Neural cell (in vitro differentiated cells): Measurements from ENCODE around the gene DOCK4. TPM values are rescaled to one million over a fixed set of nuclear protein-coding genes. Genes with fewer than 3 reads are reported as not detected.

Experiments
- H2AFZ ChIP-seq: fragments of 200-600, 300-800 bp; sonication (generic), shearing (Covaris generic); 2 replicates; pipeline ENCODE4 v1.6.0; 2014; ENCODE audit warnings: low read depth, mild to moderate bottlenecking, antibody characterized with exemption, low read length, moderate library complexity
- H3F3A ChIP-seq: fragments of 200-600 bp; shearing (Covaris generic); 2 replicates; pipeline ENCODE4 v1.6.1; 2016; ENCODE audit warnings: mild to moderate bottlenecking, moderate library complexity, mixed read lengths, antibody characterized with exemption, low read length; ENCODE audit not compliant: insufficient read depth, poor library complexity, severe bottlenecking
- H3K27ac ChIP-seq: fragments of 200-600, 300-800 bp; sonication (generic), shearing (Covaris generic); 2 replicates; pipeline ENCODE4 v1.5.1; 2014; ENCODE audit warnings: mild to moderate bottlenecking, low read length, moderate library complexity
- H3K27me3 ChIP-seq: fragments of 300-800, 200-600 bp; sonication (generic), shearing (Covaris generic); 2 replicates; pipeline ENCODE4 v1.6.0; 2014; ENCODE audit warnings: mild to moderate bottlenecking, low read depth, low read length, moderate library complexity; ENCODE audit not compliant: insufficient read depth
- H3K36me3 ChIP-seq: fragments of 300-800, 200-600 bp; sonication (generic), shearing (Covaris generic); 2 replicates; pipeline ENCODE4 v1.5.1; 2014; ENCODE audit warnings: mild to moderate bottlenecking, antibody characterized with exemption, low read length, moderate library complexity; ENCODE audit not compliant: insufficient read depth
- H3K4me2 ChIP-seq: fragments of 300-800, 200-600 bp; sonication (generic), shearing (Covaris generic); 2 replicates; pipeline ENCODE4 v1.6.0; 2014; ENCODE audit warnings: mild to moderate bottlenecking, low read length
- H3K4me3 ChIP-seq: fragments of 300-800, 200-600 bp; sonication (generic), shearing (Covaris generic); 2 replicates; pipeline ENCODE4 v1.5.1; 2014; ENCODE audit warnings: mild to moderate bottlenecking, low read length, moderate library complexity
- H3K79me2 ChIP-seq: fragments of 200-600 bp; shearing (Covaris generic); replicated peaks from 2 replicates; pipeline ENCODE4 v1.6.0; 2014; ENCODE audit warnings: mild to moderate bottlenecking, low read length, moderate library complexity; ENCODE audit not compliant: insufficient read depth
- H3K9ac ChIP-seq: fragments of 300-800, 200-600 bp; sonication (generic), shearing (Covaris generic); 2 replicates; pipeline ENCODE4 v1.6.1; 2016; ENCODE audit warnings: mild to moderate bottlenecking, low read length, mixed read lengths
- H3K9me2 ChIP-seq: fragments of 200-600 bp; shearing (Covaris generic); 2 replicates; pipeline ENCODE4 v1.6.1; 2016; ENCODE audit warnings: mild to moderate bottlenecking, low read length, mixed read lengths; ENCODE audit not compliant: insufficient read depth
- H3K9me3 ChIP-seq: fragments of 200-600, 300-800 bp; sonication (generic), shearing (Covaris generic); 2 replicates; pipeline ENCODE4 v1.6.1; 2016; ENCODE audit warnings: mild to moderate bottlenecking, mixed run types, low read length, moderate library complexity, mixed read lengths
- H4K20me1 ChIP-seq: fragments of 200-600 bp; shearing (Covaris generic); 2 replicates; pipeline ENCODE4 v1.6.1; 2016; ENCODE audit warnings: mild to moderate bottlenecking, mixed run types; ENCODE audit not compliant: insufficient read depth
- EP300 ChIP-seq: fragments of 450-650 bp; conservative IDR thresholded peaks from 2 replicates; pipeline ENCODE4 v1.6.1; 2014; ENCODE audit warnings: antibody characterized with exemption, mild to moderate bottlenecking, moderate library complexity; ENCODE audit not compliant: poor library complexity, severe bottlenecking
- EZH2 ChIP-seq: fragments of 200-600, 300-800 bp; shearing (Covaris generic), sonication (generic); IDR thresholded peaks from 2 replicates; pipeline ENCODE4 v1.6.1; 2014; ENCODE audit warnings: antibody characterized with exemption, low read length, borderline replicate concordance, mild to moderate bottlenecking; ENCODE audit not compliant: insufficient read depth, poor library complexity, severe bottlenecking
- MXI1 ChIP-seq: fragments of 450-650 bp; conservative IDR thresholded peaks from 2 replicates; pipeline ENCODE4 v1.6.1; 2014; ENCODE audit warnings: antibody characterized with exemption, mild to moderate bottlenecking; ENCODE audit not compliant: poor library complexity, severe bottlenecking
- POLR2AphosphoS5 ChIP-seq: IDR thresholded peaks from 2 replicates; pipeline ENCODE4 v1.6.1; 2012
- RAD21 ChIP-seq: fragments of 450-650 bp; conservative IDR thresholded peaks from 2 replicates; pipeline ENCODE4 v1.6.1; 2014; ENCODE audit warnings: antibody characterized with exemption, mild to moderate bottlenecking, moderate library complexity
- REST ChIP-seq: IDR thresholded peaks from 2 replicates; pipeline ENCODE4 v1.6.1; 2012; ENCODE audit warnings: borderline replicate concordance
- SMC3 ChIP-seq: fragments of 450-650 bp; conservative IDR thresholded peaks from 2 replicates; pipeline ENCODE4 v1.6.1; 2014; ENCODE audit warnings: antibody characterized with exemption, mild to moderate bottlenecking, moderate library complexity; ENCODE audit not compliant: poor library complexity
- TAF1 ChIP-seq: IDR thresholded peaks from 2 replicates; pipeline ENCODE4 v1.6.1; 2012; ENCODE audit warnings: low read depth
- polyA plus RNA-seq: library from polyadenylated mRNA; depleted of rRNA; stranded (reverse); fragments of >200 nt; gene quantifications from 2 replicates; pipeline ENCODE4 v1.2.3, GENCODE V29; 2014
- TF ChIP-seq, protein P1 (sequence below): fragments of 450-650 bp; IDR thresholded peaks from 2 replicates; pipeline ENCODE4 v1.5.1; 2014; ENCODE audit warnings: antibody characterized with exemption, mild to moderate bottlenecking, moderate library complexity; ENCODE audit not compliant: poor library complexity, severe bottlenecking

Gene DOCK4
- polyA plus RNA-seq, 1 donor from 2014 or later, result 28.1 TPM

DNA sequence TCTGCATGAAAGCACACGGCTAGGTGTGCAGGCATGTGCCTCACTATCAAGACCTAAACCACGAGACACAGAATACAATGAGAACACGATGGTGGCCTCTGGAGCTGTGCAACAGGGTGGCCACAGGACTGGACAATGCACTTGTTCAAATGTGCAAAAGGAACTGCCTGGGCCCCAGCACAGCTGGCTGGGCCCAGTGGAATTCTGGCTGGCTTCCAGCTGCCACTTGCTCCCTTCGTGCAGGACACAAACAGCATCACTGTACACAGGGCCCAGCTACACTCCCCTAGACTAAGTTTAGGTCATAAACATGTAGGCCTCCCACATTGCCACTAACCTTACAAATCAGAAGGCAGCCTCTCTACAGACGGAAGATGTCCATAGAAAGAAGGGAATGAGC lies 23.4 kb downstream of the DOCK4 start:
- Histone ChIP-seq H3K9me3 (no peaks in the 10 kb centered on the region), H3F3A (no peaks in the 10 kb centered on the region), H3K4me2 (no peak overlapping the region), H3K36me3 (no peaks in the 10 kb centered on the region), H3K27me3 (no peaks in the 10 kb centered on the region), H3K9me2 (no peaks in the 10 kb centered on the region), H3K27ac (no peak overlapping the region), H3K4me3 (no peak overlapping the region), H4K20me1 (no peaks in the 10 kb centered on the region), H2AFZ (no peak overlapping the region), H3K9ac (no peak overlapping the region), H3K79me2 (peaks cover 8% of the 10 kb centered on the region)
- TF ChIP-seq TAF1 (no peak), EP300 (no peak), MXI1 (no peak), SMC3 (no peak)

DNA sequence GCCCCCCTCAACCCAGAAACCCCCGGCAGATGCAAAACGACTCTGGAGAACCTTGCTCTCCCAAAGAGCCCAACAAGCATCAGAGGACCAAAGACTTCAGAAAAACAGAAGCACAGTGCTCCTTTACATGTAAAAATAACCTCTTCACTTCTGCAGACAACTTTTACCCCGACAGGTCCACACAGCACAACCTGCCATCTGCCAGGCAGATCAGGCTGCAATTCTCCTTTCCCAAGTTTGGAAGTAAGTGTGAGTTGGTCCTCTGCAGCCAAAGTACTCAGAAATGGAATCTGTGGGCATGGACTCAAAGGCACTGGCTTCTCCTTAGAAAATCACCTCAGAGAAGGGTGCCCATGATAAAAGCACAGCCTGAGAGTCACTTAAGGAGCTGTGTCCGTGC lies 26.0 kb downstream of the DOCK4 start:
- H3K36me3 ChIP-seq, result no peaks in the 10 kb centered on the region
- H2AFZ ChIP-seq, result no peak overlapping the region
- H3K9me2 ChIP-seq, result no peaks in the 10 kb centered on the region
- H3K4me2 ChIP-seq, result no peak overlapping the region
- no peaks in the 10 kb centered on the region for H3K27me3 ChIP-seq
- peaks cover 8% of the 10 kb centered on the region for H3K79me2 ChIP-seq
- TF ChIP-seq POLR2AphosphoS5 (no peak), EZH2 (no peak), TAF1 (no peak), SMC3 (no peak), MXI1 (no peak), REST (no peak), RAD21 (no peak), EP300 (no peak)
- TF ChIP-seq, protein P1, sequence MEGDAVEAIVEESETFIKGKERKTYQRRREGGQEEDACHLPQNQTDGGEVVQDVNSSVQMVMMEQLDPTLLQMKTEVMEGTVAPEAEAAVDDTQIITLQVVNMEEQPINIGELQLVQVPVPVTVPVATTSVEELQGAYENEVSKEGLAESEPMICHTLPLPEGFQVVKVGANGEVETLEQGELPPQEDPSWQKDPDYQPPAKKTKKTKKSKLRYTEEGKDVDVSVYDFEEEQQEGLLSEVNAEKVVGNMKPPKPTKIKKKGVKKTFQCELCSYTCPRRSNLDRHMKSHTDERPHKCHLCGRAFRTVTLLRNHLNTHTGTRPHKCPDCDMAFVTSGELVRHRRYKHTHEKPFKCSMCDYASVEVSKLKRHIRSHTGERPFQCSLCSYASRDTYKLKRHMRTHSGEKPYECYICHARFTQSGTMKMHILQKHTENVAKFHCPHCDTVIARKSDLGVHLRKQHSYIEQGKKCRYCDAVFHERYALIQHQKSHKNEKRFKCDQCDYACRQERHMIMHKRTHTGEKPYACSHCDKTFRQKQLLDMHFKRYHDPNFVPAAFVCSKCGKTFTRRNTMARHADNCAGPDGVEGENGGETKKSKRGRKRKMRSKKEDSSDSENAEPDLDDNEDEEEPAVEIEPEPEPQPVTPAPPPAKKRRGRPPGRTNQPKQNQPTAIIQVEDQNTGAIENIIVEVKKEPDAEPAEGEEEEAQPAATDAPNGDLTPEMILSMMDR, result no peak
- no peak overlapping the region for H3K9ac ChIP-seq
- H3K4me3 ChIP-seq, result no peak overlapping the region
- H3F3A ChIP-seq, result no peaks in the 10 kb centered on the region
- no peaks in the 10 kb centered on the region for H3K9me3 ChIP-seq
- H4K20me1 ChIP-seq, result no peaks in the 10 kb centered on the region
- no peak overlapping the region for H3K27ac ChIP-seq
